Karpas-422 (cell line): Measurements from ENCODE around the gene RNF19B. TPM values are rescaled to one million over a fixed set of nuclear protein-coding genes. Genes with fewer than 3 reads are reported as not detected.

Source experiments
- DNase-seq: peaks from one replicate; pipeline ENCODE4 v3.0.0-alpha.2; 2015
- H2AFZ ChIP-seq: fragments of 200-600 bp; sonication (generic); 2 replicates; pipeline ENCODE4 v1.6.1; 2014; ENCODE audit warnings: antibody characterized with exemption, low read length, mixed read lengths
- H3K27ac ChIP-seq: fragments of 200-600 bp; sonication (generic); 2 replicates; pipeline ENCODE4 v1.5.1; 2014; ENCODE audit warnings: mild to moderate bottlenecking, low read length, moderate library complexity
- H3K27me3 ChIP-seq: fragments of 200-600 bp; sonication (generic); 2 replicates; pipeline ENCODE4 v1.6.1; 2014; ENCODE audit warnings: low read length, mixed read lengths
- H3K36me3 ChIP-seq: fragments of 200-600 bp; sonication (generic); 2 replicates; pipeline ENCODE4 v1.6.1; 2014; ENCODE audit warnings: low read length, mixed read lengths; ENCODE audit not compliant: insufficient read depth
- H3K4me1 ChIP-seq: fragments of 200-600 bp; sonication (generic); 2 replicates; pipeline ENCODE4 v1.6.1; 2014; ENCODE audit warnings: mild to moderate bottlenecking, low read length, mixed read lengths
- H3K4me2 ChIP-seq: fragments of 200-600 bp; sonication (generic); 2 replicates; pipeline ENCODE4 v1.6.1; 2014; ENCODE audit warnings: low read length, low read depth, mild to moderate bottlenecking; ENCODE audit not compliant: poor library complexity, severe bottlenecking
- H3K4me3 ChIP-seq: fragments of 200-600 bp; sonication (generic); 2 replicates; pipeline ENCODE4 v1.5.1; 2014; ENCODE audit warnings: mild to moderate bottlenecking, antibody characterized with exemption, low read length, mixed read lengths
- H3K79me2 ChIP-seq: fragments of 200-600 bp; sonication (generic); 2 replicates; pipeline ENCODE4 v1.6.1; 2014; ENCODE audit warnings: mild to moderate bottlenecking, low read length, mixed read lengths
- H3K9ac ChIP-seq: fragments of 200-600 bp; sonication (generic); 2 replicates; pipeline ENCODE4 v1.6.0; 2014; ENCODE audit warnings: low read length
- H3K9me2 ChIP-seq: fragments of 200-600 bp; sonication (generic), shearing (Covaris generic); replicated peaks from 2 replicates; pipeline ENCODE4 v1.6.0; 2014; ENCODE audit warnings: mild to moderate bottlenecking, low read length, moderate library complexity; ENCODE audit not compliant: insufficient read depth
- H3K9me3 ChIP-seq: fragments of 300-700, 200-600 bp; sonication (generic); 2 replicates; pipeline ENCODE4 v1.6.1; 2014; ENCODE audit warnings: low read length, mixed read lengths
- H4K20me1 ChIP-seq: fragments of 200-600 bp; sonication (generic); 2 replicates; pipeline ENCODE4 v1.6.1; 2014; ENCODE audit warnings: mild to moderate bottlenecking, antibody characterized with exemption, low read length, low read depth; ENCODE audit not compliant: insufficient read depth
- total RNA-seq: library from RNA; depleted of rRNA; stranded (reverse); fragments of >200 nt; shearing (Covaris generic); gene quantifications from 2 replicates; pipeline ENCODE4 v1.2.3, GENCODE V29; 2014; ENCODE audit warnings: low replicate concordance

Gene RNF19B
- total RNA-seq, 1 experiment from 2014 or later: 86.1 TPM

DNA sequence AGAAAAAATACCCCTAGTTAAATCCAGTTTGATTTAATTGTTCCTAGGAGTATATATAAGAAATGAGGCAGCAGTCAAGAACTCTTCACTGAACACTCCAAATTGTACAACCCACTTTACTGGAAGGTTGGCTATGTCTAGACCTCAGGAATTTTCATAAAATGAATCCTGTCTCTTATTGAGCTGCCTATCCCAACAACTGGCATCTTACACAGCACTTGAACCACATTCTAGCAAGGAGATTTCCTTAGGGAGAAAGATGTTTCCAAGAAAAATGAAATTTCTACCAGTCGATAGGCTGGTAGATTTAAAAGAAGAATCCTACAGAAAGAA, 16.3 kb downstream of the RNF19B start:
- Histone ChIP-seq H2AFZ (no peak overlapping the region), H3K4me2 (peak overlapping the region; percentile 81), H3K27ac (peak overlapping the region; percentile 99), H3K4me1 (peaks cover 85% of the 10 kb centered on the region), H3K4me3 (no peak overlapping the region), H3K9me2 (no peaks in the 10 kb centered on the region), H4K20me1 (no peaks in the 10 kb centered on the region), H3K9ac (peak overlapping the region; percentile 18; the same call in 1 of the 2 replicates), H3K9me3 (no peaks in the 10 kb centered on the region), H3K79me2 (peaks cover 96% of the 10 kb centered on the region), H3K27me3 (no peaks in the 10 kb centered on the region), H3K36me3 (peaks cover 59% of the 10 kb centered on the region)
- DNase-seq: no peak

DNA sequence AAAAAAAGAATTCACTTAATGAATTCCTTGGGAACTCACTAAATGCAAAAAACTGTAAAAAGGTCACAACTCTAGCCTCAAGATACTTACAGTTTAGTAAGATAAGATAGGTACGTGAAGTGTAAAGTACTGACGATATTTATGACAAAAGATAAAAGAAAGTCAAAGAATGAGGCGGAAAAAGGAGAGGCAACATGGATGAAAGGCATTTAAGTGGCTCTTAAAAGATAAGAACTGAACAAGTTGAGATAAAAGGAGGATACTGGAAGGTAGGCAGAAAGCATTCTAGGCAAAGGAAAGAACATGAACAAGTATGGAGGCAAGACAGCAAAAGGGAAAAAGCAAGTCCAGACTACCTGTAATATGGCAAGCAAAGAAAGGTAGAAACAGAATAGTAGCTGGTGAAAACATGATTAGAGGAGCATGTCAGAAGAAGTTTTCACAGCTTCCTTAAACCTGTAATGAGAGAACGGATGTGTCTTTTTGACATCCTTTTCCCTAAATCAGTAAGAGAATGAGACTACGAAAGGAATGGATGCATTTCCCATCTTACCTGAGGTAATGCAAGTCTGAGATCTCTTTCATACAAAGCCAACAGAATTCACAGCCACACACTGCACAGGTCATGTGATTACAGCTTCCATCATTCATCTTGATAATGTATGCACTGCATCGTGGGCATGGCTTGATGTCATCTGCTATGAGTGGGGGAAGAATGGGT, 16.8 kb downstream of the RNF19B start:
- peaks cover 57% of the 10 kb centered on the region for H3K36me3 ChIP-seq
- peaks cover 91% of the 10 kb centered on the region for H3K79me2 ChIP-seq
- 0 out of 2 replicates have a peak overlapping the region, but pooled peaks have one; percentile 5 for H3K9ac ChIP-seq
- H2AFZ ChIP-seq: no peak overlapping the region
- peak overlapping the region; percentile 81 for H3K4me2 ChIP-seq
- H3K27ac ChIP-seq: peak overlapping the region; percentile 99
- peak overlapping the region; percentile 11; the same call in 1 of the 2 replicates for H3K4me3 ChIP-seq
- H3K9me2 ChIP-seq: no peaks in the 10 kb centered on the region
- H3K4me1 ChIP-seq: peaks cover 80% of the 10 kb centered on the region
- DNase-seq: no peak
- no peaks in the 10 kb centered on the region for H4K20me1 ChIP-seq
- no peaks in the 10 kb centered on the region for H3K27me3 ChIP-seq
- no peaks in the 10 kb centered on the region for H3K9me3 ChIP-seq

GRCh38 chr1:32946413-32946812, 18.2 kb downstream of the RNF19B start:
- peak overlapping the region; percentile 81 for H3K4me2 ChIP-seq
- peaks cover 65% of the 10 kb centered on the region for H3K36me3 ChIP-seq
- H3K4me3 ChIP-seq: peak overlapping the region; percentile 52

DNA sequence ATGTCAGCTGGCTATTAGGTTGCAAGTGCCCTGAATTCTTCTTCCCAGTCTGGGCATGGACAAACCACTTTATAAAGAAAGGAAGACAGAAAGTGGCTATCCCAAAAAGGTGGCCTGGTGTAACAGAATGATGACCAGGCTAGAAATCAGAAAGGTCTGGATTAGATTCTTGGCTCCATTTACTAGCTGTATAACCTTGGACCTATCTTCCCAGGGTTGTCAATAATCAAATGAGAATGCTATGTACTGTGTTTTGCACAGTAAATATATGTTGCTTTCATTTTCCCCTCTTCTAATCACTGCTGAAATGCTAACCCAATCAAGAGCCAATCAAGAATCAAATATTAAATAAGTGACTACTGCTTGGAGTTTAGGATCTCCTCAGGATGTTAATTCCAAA, 20.4 kb downstream of the RNF19B start:
- Histone ChIP-seq H2AFZ (no peak overlapping the region), H3K9me3 (no peaks in the 10 kb centered on the region), H3K27me3 (no peaks in the 10 kb centered on the region), H3K36me3 (peaks cover 72% of the 10 kb centered on the region), H4K20me1 (no peaks in the 10 kb centered on the region), H3K79me2 (peaks cover 65% of the 10 kb centered on the region), H3K9ac (no peak overlapping the region), H3K9me2 (no peaks in the 10 kb centered on the region), H3K4me3 (no peak overlapping the region), H3K4me1 (peaks cover 55% of the 10 kb centered on the region), H3K27ac (peak overlapping the region; percentile 47), H3K4me2 (no peak overlapping the region)
- DNase-seq: no peak

More at GRCh38 chr1:32946413-32946812, 18.2 kb downstream of the RNF19B start:
- Histone ChIP-seq H3K9me2 (no peaks in the 10 kb centered on the region), H3K27me3 (no peaks in the 10 kb centered on the region), H3K9me3 (no peaks in the 10 kb centered on the region), H4K20me1 (no peaks in the 10 kb centered on the region), H3K79me2 (peaks cover 84% of the 10 kb centered on the region), H3K27ac (peak overlapping the region; percentile 99), H3K9ac (peak overlapping the region; percentile 64), H3K4me1 (peaks cover 66% of the 10 kb centered on the region), H2AFZ (no peak overlapping the region)
- no peak for DNase-seq

- H3K9ac ChIP-seq: no peak overlapping the region
- peaks cover 78% of the 10 kb centered on the region for H3K36me3 ChIP-seq
- no peak overlapping the region for H3K4me3 ChIP-seq
- no peaks in the 10 kb centered on the region for H3K9me3 ChIP-seq
- DNase-seq: no peak
- H3K27ac ChIP-seq: peak overlapping the region; percentile 61
- H3K4me1 ChIP-seq: peaks cover 18% of the 10 kb centered on the region; the same call in 1 of the 2 replicates
- no peaks in the 10 kb centered on the region for H3K27me3 ChIP-seq
- no peak overlapping the region for H3K4me2 ChIP-seq
- no peaks in the 10 kb centered on the region for H3K9me2 ChIP-seq
- no peaks in the 10 kb centered on the region for H4K20me1 ChIP-seq
- peaks cover 38% of the 10 kb centered on the region for H3K79me2 ChIP-seq
- H2AFZ ChIP-seq: no peak overlapping the region
Observed at GRCh38 chr1:32939655-32940371, 24.8 kb downstream of the RNF19B start.

GRCh38 chr1:32937061-32937460, 27.5 kb downstream of the RNF19B start:
- H3K9me3 ChIP-seq: no peaks in the 10 kb centered on the region
- H3K36me3 ChIP-seq: peaks cover 72% of the 10 kb centered on the region
- peak overlapping the region; percentile 57 for H3K27ac ChIP-seq
- no peak overlapping the region for H3K9ac ChIP-seq
- no peak for DNase-seq
- no peak overlapping the region for H3K4me2 ChIP-seq
- peaks cover 25% of the 10 kb centered on the region for H3K4me1 ChIP-seq
- no peak overlapping the region for H2AFZ ChIP-seq
- no peaks in the 10 kb centered on the region for H3K9me2 ChIP-seq
- peaks cover 19% of the 10 kb centered on the region for H3K79me2 ChIP-seq
- H4K20me1 ChIP-seq: no peaks in the 10 kb centered on the region
- no peak overlapping the region for H3K4me3 ChIP-seq
- no peaks in the 10 kb centered on the region for H3K27me3 ChIP-seq

- Histone ChIP-seq H3K36me3 (peaks cover 61% of the 10 kb centered on the region), H3K9me2 (no peaks in the 10 kb centered on the region), H2AFZ (no peak overlapping the region), H3K9ac (no peak overlapping the region), H3K4me2 (no peak overlapping the region), H3K4me3 (no peak overlapping the region), H3K9me3 (no peaks in the 10 kb centered on the region), H3K27me3 (no peaks in the 10 kb centered on the region), H3K79me2 (0 out of 2 replicates have a peak, but pooled peaks cover 16% of the 10 kb centered on the region), H3K4me1 (peaks cover 15% of the 10 kb centered on the region), H4K20me1 (no peaks in the 10 kb centered on the region), H3K27ac (peak overlapping the region; percentile 71)
- no peak for DNase-seq
Observed at GRCh38 chr1:32934535-32934934, 30.1 kb downstream of the RNF19B start.

DNA sequence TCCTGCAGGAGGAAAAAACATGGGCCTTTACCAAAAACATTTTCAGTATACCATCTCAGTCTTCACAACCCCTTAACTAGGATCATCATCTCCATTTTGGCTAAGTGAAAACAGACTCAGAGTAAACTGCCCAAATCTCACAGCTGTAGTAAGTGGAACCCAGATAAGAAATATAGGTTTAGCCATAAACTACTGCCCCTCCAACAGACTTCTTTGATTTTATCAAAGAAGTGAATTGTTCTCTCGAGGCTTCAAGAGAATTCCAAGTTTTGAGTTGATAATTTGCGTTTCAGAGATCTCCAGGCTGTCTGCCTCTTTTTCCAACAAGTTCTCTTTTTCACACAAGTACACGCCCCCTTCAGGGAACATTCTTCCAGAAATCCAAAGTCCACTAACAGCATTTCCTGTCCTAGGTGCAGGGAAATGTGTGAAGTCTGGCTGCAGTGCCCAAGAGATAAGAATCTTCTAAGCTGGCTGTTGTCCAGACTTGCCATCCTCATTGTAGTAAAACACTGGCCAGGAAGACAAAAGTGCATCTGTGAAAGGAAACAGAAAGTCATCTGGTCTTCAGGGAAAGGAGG, 30.8 kb downstream of the RNF19B start:
- H3K4me1 ChIP-seq: peaks cover 14% of the 10 kb centered on the region
- H3K9ac ChIP-seq: no peak overlapping the region
- no peaks in the 10 kb centered on the region for H3K9me3 ChIP-seq
- H3K4me3 ChIP-seq: no peak overlapping the region
- no peaks in the 10 kb centered on the region for H3K27me3 ChIP-seq
- H3K9me2 ChIP-seq: no peaks in the 10 kb centered on the region
- H4K20me1 ChIP-seq: no peaks in the 10 kb centered on the region
- no peak overlapping the region for H3K4me2 ChIP-seq
- no peak for DNase-seq
- peak overlapping the region; percentile 71 for H3K27ac ChIP-seq
- 0 out of 2 replicates have a peak, but pooled peaks cover 14% of the 10 kb centered on the region for H3K79me2 ChIP-seq
- peaks cover 57% of the 10 kb centered on the region for H3K36me3 ChIP-seq
- H2AFZ ChIP-seq: no peak overlapping the region
